ENCODE measurements around the gene OS9.

Gene OS9

GRCh38 chr12:57736741-57737466 lies 43.0 kb downstream of the OS9 start:
- no peak for DNase-seq

- no peak for DNase-seq
Observed at GRCh38 chr12:57737467-57738460, 43.8 kb downstream of the OS9 start.

DNA sequence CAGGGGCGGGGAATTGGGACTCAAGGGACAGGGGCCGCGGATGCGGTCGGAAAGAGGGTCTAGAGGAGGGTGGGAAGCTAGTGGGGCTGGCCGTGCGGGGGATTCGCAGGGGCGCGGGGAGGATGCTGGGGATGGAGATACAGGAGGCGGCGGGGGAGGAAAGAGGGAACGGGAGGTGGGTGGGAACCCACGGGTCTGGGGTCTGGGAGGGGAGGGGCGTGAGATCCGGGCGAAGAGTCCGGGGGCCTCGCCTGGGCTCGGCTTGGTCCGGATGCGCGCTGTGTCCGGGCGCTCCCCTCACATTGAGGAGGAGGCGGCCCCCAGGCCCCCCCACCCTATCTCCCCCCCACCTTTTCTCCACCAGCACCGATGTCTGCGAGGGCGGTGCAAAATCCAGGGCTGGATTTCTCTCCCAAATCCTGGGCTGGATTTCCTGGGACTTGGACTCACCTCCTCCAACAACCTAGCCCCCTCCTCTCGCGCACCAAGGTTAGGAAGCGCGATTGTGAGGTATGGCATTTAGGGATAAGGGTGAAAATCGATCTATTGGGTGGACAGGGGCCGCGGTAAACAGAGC lies 44.8 kb downstream of the OS9 start, which contains the start of gene AGAP2:
Gene AGAP2, minus strand, starts transcription at position 82 of the 577 bp plus-strand sequence. CDS start 496 bp downstream, outside the sequence.
- DNase-seq, result no peak

- no peak for DNase-seq
Observed at GRCh38 chr12:57739387-57739786, 45.5 kb downstream of the OS9 start.

DNA sequence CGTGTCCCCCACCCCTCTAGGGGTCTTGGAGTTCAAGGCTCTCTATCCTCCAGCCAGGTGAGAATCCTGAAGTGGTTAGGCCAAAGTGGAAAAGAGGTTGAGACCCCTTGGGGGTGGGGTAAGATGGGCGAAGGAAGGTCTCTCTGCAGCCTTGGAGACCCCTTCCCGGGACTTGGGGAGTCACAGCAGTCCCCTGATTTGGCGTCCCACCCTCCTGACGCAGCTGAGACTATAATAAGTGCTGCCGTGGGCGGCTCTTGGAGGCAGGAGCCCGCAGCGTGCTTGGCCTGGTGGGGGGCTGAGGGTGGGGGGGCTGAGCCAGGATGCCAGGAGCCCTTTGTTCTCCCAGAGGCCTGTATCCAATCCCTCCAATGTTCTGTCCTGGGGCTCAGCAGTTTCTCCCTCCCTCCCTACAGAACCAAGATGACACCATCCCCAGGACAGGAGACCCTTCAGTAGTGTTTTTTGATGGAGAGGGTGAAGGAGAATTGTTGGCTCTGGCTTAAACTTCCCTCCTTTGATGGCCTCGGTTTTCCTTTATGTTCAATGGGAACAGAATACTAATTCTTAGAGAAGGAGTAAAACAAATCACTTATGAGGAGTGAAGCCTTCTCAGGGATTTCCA lies 46.1 kb downstream of the OS9 start:
- no peak for DNase-seq

- peak; percentile 54 for DNase-seq
Observed at GRCh38 chr12:57740656-57741412, 46.9 kb downstream of the OS9 start.

GRCh38 chr12:57741413-57741789 lies 47.5 kb downstream of the OS9 start:
- no peak for DNase-seq

DNA sequence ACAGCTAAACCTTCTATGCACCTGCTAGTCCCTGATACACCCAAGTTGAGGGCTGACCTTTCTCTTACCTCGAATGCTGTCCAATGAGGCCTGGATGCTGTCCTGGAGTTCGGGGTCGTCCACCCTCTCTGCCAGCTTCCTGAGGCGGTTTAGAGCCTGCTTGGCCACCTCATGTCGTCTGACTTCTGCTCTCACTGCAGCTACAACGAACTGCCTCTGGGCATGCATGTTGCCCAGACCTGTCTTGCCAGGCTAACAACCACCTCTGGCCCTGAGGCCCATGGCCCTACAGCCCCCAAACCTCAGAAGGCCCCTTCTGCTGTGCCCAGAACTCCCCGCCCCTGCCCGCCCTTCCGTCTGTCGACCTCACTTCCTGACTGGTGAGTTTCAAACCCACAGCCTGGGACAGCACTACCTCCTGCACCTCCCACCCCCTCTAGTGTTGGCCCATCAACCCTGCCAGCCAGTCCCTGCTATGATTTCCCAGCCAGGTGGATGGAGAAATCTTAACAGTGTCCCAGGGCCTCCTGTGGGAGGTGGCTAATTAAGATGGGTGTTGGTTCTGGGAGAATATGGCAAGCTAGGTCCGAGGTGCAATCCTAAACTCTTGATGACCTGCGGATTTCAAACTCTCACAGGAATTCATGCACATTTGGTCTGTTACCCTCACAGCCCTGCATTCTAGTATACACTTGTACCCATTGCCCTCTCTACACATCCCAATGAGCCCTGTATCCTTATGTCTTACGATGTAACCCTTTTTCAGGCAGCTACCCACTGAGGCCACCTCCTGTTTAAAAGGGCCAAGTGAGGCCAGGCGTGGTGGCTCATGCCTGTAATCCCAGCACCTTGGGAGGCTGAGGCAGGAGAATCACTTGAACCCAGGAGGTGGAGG lies 48.2 kb downstream of the OS9 start:
- DNase-seq, result peak; percentile 65

- no peak for DNase-seq
Observed at GRCh38 chr12:57743769-57744168, 49.8 kb downstream of the OS9 start.

- DNase-seq, result peak; percentile 52
Observed at GRCh38 chr12:57744194-57744776, 50.4 kb downstream of the OS9 start.

GRCh38 chr12:57744777-57745484 lies 51.0 kb downstream of the OS9 start, which contains the start of gene TSPAN31:
TSPAN31 (plus strand) TSS chr12:57745039; CDS start chr12:57745155, 116 bp downstream.
- peak; percentile 85 for DNase-seq

DNA sequence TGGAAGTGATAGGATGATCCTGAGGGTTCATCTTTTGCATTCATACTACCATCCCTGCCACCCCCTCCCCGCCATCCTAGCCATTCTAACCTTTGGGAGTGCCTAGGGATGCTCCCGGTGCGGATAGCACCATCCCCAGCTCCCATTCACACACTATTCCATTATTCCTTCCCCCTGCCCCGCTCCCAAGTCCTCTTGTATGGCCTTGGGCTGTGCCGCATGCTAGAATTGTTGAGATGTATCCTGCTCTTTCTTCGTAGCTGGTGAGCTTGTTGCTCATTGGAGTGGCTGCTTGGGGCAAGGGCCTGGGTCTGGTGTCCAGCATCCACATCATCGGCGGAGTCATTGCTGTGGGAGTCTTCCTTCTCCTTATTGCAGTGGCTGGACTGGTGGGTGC lies 51.6 kb downstream of the OS9 start:
- DNase-seq, result no peak

- DNase-seq, result no peak
Observed at GRCh38 chr12:57746025-57746424, 52.1 kb downstream of the OS9 start.

DNA sequence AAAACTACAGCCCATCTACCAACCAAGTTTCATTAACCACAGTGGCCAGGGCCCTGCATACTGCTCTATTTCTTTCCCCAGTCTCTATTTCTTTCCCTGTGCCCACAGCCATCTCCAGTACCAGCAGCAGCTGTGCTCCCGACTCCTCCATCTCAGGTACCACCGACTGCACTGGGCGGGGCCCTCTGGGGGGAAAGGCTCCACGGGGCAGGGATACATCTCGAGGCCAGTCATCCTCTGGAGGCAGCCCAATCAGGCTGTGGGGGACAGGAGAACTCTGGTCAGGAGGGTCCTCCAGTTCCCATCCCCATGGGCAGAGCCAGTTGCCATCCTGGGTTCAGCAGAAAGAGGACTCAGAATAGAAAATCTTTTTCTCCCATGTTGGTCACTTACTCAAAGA lies 55.1 kb downstream of the OS9 start:
- no peak for DNase-seq

GRCh38 chr12:57750561-57751431 lies 56.9 kb downstream of the OS9 start:
- DNase-seq, result no peak

DNA sequence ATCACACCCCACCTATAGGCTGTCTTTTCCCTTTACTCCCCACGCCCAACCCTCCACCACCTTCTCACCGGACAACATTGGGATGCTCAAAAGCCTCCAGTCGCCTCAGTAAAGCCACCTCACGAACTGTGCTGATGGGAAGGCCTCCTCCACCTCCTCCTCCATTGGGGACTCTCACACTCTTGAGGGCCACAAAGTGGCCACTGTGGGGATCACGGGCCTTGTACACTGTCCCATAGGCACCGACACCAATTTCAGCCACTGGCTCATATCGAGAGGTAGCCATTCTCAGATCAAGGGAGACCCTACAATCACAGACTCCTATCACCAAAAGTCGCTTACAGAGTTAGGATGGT lies 57.5 kb downstream of the OS9 start:
- DNase-seq, result no peak

- peak; percentile 98 for DNase-seq
Observed at GRCh38 chr12:57751788-57752667, 58.1 kb downstream of the OS9 start, which contains the start of gene CDK4. CDK4 (minus strand) TSS chr12:57752310; CDS start chr12:57751717, 593 bp downstream.

- no peak for DNase-seq
Observed at GRCh38 chr12:57752668-57753000, 58.7 kb downstream of the OS9 start.

Measured in NK-92 treated with Interleukin-12 subunit alpha and Interleukin-12 subunit beta, amount 100 ng/mL, for 24 hours (cell line).